Thyroid gland (tissue), 4 donors: ENCODE data around the gene BICRA. TPM values are rescaled to one million over a fixed set of nuclear protein-coding genes. Genes with fewer than 3 reads are reported as not detected.
"Not testable (repeated sequence)": the region's sequence is repeated elsewhere in the genome, so short reads cannot be mapped to it uniquely, and the experiment has no call there.

ENCODE experiments used
- DNase-seq, 2 donors: peaks; one replicate each; pipeline ENCODE4 v3.0.0-alpha.2; 2019
- H3K27ac ChIP-seq, 3 donors: fragments of 200-600 bp; sonication (generic); 1 replicate in 2 of 3; 2 replicates in 1 of 3; pipeline ENCODE4 v1.5.1; 2016 to 2019; ENCODE audit warnings: mild to moderate bottlenecking in 1 of 3, moderate library complexity in 1 of 3
- H3K27me3 ChIP-seq: fragments of 200-600 bp; sonication (generic); one replicate; pipeline ENCODE4 v1.5.1; 2019
- H3K36me3 ChIP-seq, 2 donors: fragments of 200-600 bp; sonication (generic); one replicate each; pipeline ENCODE4 v1.5.1; 2016 to 2019
- H3K4me1 ChIP-seq, 2 donors: fragments of 200-600 bp; sonication (generic); one replicate each; pipeline ENCODE4 v1.5.1; 2017 to 2019
- H3K4me3 ChIP-seq, 3 donors: fragments of 200-600 bp; sonication (generic); replicated peaks in 1 of 3; 1 replicate in 2 of 3; 2 replicates in 1 of 3; pipeline ENCODE4 v1.5.1; 2016; ENCODE audit warnings: mild to moderate bottlenecking in 1 of 3
- H3K9me3 ChIP-seq: fragments of 200-600 bp; sonication (generic); one replicate; pipeline ENCODE4 v1.5.1; 2017
- POLR2A ChIP-seq, 2 donors: fragments of 450-650 bp; IDR thresholded peaks; one replicate each; pipeline ENCODE4 v1.6.1; 2017; ENCODE audit warnings: antibody characterized with exemption in 2 of 2, mild to moderate bottlenecking in 2 of 2, moderate library complexity in 1 of 2
- WGBS, 2 donors: methylation state at CpG; one replicate each; pipeline ENCODE4 v1.1.5; 2017; 5-methylcytosine and 5-hydroxymethylcytosine counted together
- intact Hi-C: fragments of 100-400 bp; cut with DNase I; formaldehyde crosslinking; loops from one replicate; pipeline ENCODE4 v1.15.1; 2023
- total RNA-seq, 4 donors: library from RNA; depleted of rRNA; stranded (reverse); fragments of >200 nt; gene quantifications; one replicate each; pipeline ENCODE4 v1.2.3, GENCODE V29; 2016
- TF ChIP-seq, protein P1 (sequence below), 6 experiments: fragments of 200-600 bp in 3 of 6; fragments of 450-650 bp in 3 of 6; sonication (generic) in 3 of 6; IDR thresholded peaks; one replicate each; pipeline ENCODE4 v1.5.1; 2016 to 2019; ENCODE audit warnings: antibody characterized with exemption in 6 of 6, mild to moderate bottlenecking in 2 of 6, inconsistent platforms in 1 of 6, moderate library complexity in 1 of 6

Gene BICRA
- total RNA-seq, 4 donors from 2014 or later: 5.8 to 15.2 (median 13.2) TPM

GRCh38 chr19:47661611-47662010 is 52.7 kb downstream of the BICRA start:
- no peak overlapping the region for H3K4me3 ChIP-seq
- H3K36me3 ChIP-seq: no peaks in the 10 kb centered on the region
- DNase-seq: no peak
- no peaks in the 10 kb centered on the region for H3K27me3 ChIP-seq
- H3K27ac ChIP-seq: peak overlapping the region in 2 of 3 donors; percentile 17 to 74
- no peaks in the 10 kb centered on the region for H3K9me3 ChIP-seq
- WGBS, 2 donors: 93 to 100% methylated on average over 4 of the region's 4 CpGs
- intact Hi-C loops: no loop called here
- H3K4me1 ChIP-seq: peaks cover 5 to 33% of the 10 kb centered on the region in 2 donors
- TF ChIP-seq, protein P1, sequence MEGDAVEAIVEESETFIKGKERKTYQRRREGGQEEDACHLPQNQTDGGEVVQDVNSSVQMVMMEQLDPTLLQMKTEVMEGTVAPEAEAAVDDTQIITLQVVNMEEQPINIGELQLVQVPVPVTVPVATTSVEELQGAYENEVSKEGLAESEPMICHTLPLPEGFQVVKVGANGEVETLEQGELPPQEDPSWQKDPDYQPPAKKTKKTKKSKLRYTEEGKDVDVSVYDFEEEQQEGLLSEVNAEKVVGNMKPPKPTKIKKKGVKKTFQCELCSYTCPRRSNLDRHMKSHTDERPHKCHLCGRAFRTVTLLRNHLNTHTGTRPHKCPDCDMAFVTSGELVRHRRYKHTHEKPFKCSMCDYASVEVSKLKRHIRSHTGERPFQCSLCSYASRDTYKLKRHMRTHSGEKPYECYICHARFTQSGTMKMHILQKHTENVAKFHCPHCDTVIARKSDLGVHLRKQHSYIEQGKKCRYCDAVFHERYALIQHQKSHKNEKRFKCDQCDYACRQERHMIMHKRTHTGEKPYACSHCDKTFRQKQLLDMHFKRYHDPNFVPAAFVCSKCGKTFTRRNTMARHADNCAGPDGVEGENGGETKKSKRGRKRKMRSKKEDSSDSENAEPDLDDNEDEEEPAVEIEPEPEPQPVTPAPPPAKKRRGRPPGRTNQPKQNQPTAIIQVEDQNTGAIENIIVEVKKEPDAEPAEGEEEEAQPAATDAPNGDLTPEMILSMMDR (IDR thresholded peaks at IDR 0.05): no peak
- TF ChIP-seq POLR2A (IDR thresholded peaks at IDR 0.05): no peak

- no peaks in the 10 kb centered on the region for H3K9me3 ChIP-seq
- no peaks in the 10 kb centered on the region for H3K36me3 ChIP-seq
- DNase-seq: no peak
- TF ChIP-seq, protein P1 (IDR thresholded peaks at IDR 0.05): no peak
- TF ChIP-seq POLR2A (IDR thresholded peaks at IDR 0.05): no peak
- H3K27me3 ChIP-seq: no peaks in the 10 kb centered on the region
- no peak overlapping the region for H3K4me3 ChIP-seq
- 77 to 79% methylated on average over 3 of the region's 3 CpGs for WGBS, 2 donors
- H3K4me1 ChIP-seq: peaks cover 5 to 33% of the 10 kb centered on the region in 2 donors
- intact Hi-C loops: no loop called here
- H3K27ac ChIP-seq: peak overlapping the region; percentile 18 to 74 (median 61)
These were observed 54.5 kb downstream of the BICRA start for GRCh38 chr19:47663435-47663910.

DNA sequence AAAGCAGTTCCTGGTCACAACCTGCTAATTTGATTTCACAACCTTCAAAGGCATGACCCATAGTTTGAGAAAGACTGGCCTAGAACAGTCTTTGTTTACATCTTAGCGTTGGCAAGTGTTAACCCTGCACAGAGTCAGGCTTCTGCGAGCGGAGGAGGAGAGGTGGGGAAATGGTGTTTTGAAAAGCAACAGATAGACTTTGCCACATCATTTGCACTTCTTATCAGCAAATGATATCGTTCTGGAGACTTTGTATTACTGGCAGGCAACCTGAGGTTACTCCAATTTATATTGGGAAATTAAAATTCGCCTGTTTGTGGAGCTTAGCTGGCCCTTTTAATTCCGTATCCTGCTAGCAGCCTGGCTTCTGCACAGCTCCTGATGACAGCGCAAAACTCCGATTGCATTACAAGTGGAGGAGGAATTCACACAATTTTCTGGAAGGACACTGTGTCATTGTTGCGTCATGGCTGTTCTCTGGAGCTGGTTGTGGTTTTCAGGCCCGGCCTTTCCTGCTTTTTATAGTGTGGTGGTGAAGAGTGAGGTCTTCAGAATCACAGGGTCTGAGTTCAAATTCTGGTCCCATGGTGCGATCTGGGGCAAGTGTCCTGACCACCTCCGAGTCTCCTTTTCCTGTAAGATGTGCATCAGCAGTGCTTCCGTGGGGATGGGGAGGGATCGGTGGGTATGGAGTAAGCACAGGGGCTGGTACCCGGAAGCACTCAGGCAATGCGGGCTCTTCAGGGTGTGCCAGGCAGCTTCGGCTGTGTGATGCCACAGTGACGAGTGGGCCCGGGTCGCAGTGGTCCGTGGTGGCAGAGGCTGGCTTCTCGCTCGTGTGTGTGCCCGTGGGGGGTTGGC is 55.2 kb downstream of the BICRA start:
- 81 to 87% methylated on average over 15 to 24 of the region's 24 CpGs for WGBS, 2 donors
- Histone ChIP-seq H3K27ac (peak overlapping the region; percentile 67 to 71 (median 70)), H3K4me3 (no peak overlapping the region), H3K4me1 (peaks cover 5 to 33% of the 10 kb centered on the region in 2 donors), H3K36me3 (no peaks in the 10 kb centered on the region), H3K9me3 (no peaks in the 10 kb centered on the region), H3K27me3 (no peaks in the 10 kb centered on the region)
- DNase-seq: peak; percentile 36 to 37
- intact Hi-C loops: no loop called here
- no peak for TF ChIP-seq POLR2A (IDR thresholded peaks at IDR 0.05)

GRCh38 chr19:47668556-47668955 is 59.6 kb downstream of the BICRA start:
- H3K27ac ChIP-seq, H3K9me3 ChIP-seq, H3K27me3 ChIP-seq, intact Hi-C loops, DNase-seq, H3K4me3 ChIP-seq, H3K36me3 ChIP-seq: not testable (repeated sequence)
- 87 to 89% methylated on average over 13 of the region's 13 CpGs for WGBS, 2 donors
- peaks cover 0 to 11% of the 10 kb centered on the region in 2 donors for H3K4me1 ChIP-seq

GRCh38 chr19:47670736-47671135 is 61.8 kb downstream of the BICRA start:
- TF ChIP-seq POLR2A (IDR thresholded peaks at IDR 0.05): no peak
- TF ChIP-seq, protein P1 (IDR thresholded peaks at IDR 0.05): no peak
- Histone ChIP-seq H3K4me1 (no peaks in the 10 kb centered on the region), H3K4me3 (no peak overlapping the region), H3K27ac (no peak overlapping the region), H3K27me3 (no peaks in the 10 kb centered on the region), H3K9me3 (no peaks in the 10 kb centered on the region), H3K36me3 (peaks cover 8 to 13% of the 10 kb centered on the region in 2 donors)
- 96 to 97% methylated on average over 8 of the region's 8 CpGs for WGBS, 2 donors
- no peak for DNase-seq
- intact Hi-C loops: no loop called here

DNA sequence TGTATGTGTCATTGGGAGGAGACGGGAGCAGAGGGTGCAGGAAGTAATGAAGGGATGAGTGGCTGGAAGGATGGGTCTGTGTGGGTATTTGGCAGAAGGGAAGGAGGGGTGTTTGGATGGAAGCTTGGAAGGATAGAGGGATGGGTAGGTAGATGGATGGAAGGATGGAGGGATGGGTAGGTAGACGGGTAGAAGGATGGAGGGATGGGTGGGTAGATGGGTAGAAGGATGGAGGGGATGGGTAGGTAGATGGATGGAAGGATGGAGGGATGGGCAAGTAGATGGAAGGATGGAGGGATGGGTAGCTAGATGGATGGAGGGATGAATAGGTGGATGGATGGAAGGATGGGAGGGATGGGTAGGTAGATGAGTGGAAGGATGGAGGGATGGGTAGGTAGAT is 62.6 kb downstream of the BICRA start:
- no peaks in the 10 kb centered on the region for H3K9me3 ChIP-seq
- no peak overlapping the region for H3K27ac ChIP-seq
- intact Hi-C loops: no loop called here
- no peak for DNase-seq
- no peaks in the 10 kb centered on the region for H3K27me3 ChIP-seq
- no peaks in the 10 kb centered on the region for H3K4me1 ChIP-seq
- TF ChIP-seq, protein P1 (IDR thresholded peaks at IDR 0.05): no peak
- TF ChIP-seq POLR2A (IDR thresholded peaks at IDR 0.05): no peak
- no peak overlapping the region for H3K4me3 ChIP-seq
- H3K36me3 ChIP-seq: peaks cover 8 to 13% of the 10 kb centered on the region in 2 donors
- WGBS, 2 donors: 96 to 99% methylated on average over 2 of the region's 2 CpGs
